HG02870 (cell line): ENCODE results near the gene ZBTB7C.

Experiments
- ATAC-seq: cut with Tn5 transposase; IDR thresholded peaks from one replicate; pipeline ENCODE4 v1.9.1; 2021; ENCODE audit warnings: mild to moderate bottlenecking, moderate library complexity; ENCODE audit not compliant: unreplicated experiment

Gene ZBTB7C

GRCh38 chr18:48200631-48201336 lies 208.4 kb downstream of the ZBTB7C start:
- no peak for ATAC-seq

GRCh38 chr18:48199399-48199798 lies 209.8 kb downstream of the ZBTB7C start:
- no peak for ATAC-seq

GRCh38 chr18:48197819-48198218 lies 211.4 kb downstream of the ZBTB7C start:
- ATAC-seq, result no peak

- ATAC-seq, result no peak
Measured at GRCh38 chr18:48195787-48196186, 213.4 kb downstream of the ZBTB7C start.

GRCh38 chr18:48194591-48195181 lies 214.5 kb downstream of the ZBTB7C start:
- no peak for ATAC-seq

GRCh38 chr18:48193521-48194492 lies 215.4 kb downstream of the ZBTB7C start:
- no peak for ATAC-seq

- ATAC-seq, result no peak
Measured at GRCh38 chr18:48192542-48192941, 216.6 kb downstream of the ZBTB7C start.

GRCh38 chr18:48191494-48191893 lies 217.7 kb downstream of the ZBTB7C start:
- no peak for ATAC-seq

GRCh38 chr18:48190994-48191393 lies 218.2 kb downstream of the ZBTB7C start:
- ATAC-seq, result no peak

- no peak for ATAC-seq
Measured at GRCh38 chr18:48188609-48189008, 220.6 kb downstream of the ZBTB7C start.

GRCh38 chr18:48186861-48187260 lies 222.3 kb downstream of the ZBTB7C start:
- no peak for ATAC-seq

GRCh38 chr18:48186131-48186766 lies 222.9 kb downstream of the ZBTB7C start:
- ATAC-seq, result no peak

GRCh38 chr18:48184118-48184517 lies 225.1 kb downstream of the ZBTB7C start:
- ATAC-seq, result no peak

- ATAC-seq, result no peak
Measured at GRCh38 chr18:48183613-48184012, 225.6 kb downstream of the ZBTB7C start.

- no peak for ATAC-seq
Measured at GRCh38 chr18:48182779-48183178, 226.4 kb downstream of the ZBTB7C start.

GRCh38 chr18:48181857-48182256 lies 227.3 kb downstream of the ZBTB7C start:
- ATAC-seq, result no peak

GRCh38 chr18:48181087-48181823 lies 227.9 kb downstream of the ZBTB7C start:
- no peak for ATAC-seq

GRCh38 chr18:48179666-48180065 lies 229.5 kb downstream of the ZBTB7C start:
- no peak for ATAC-seq

GRCh38 chr18:48179001-48179400 lies 230.2 kb downstream of the ZBTB7C start:
- ATAC-seq, result no peak

GRCh38 chr18:48176909-48177308 lies 232.3 kb downstream of the ZBTB7C start:
- no peak for ATAC-seq
